K562 treated with DMSO at 1 percent for 48 hours (cell line): ENCODE measurements around the gene OR14K1. TPM values are rescaled to one million over a fixed set of nuclear protein-coding genes. Genes with fewer than 3 reads are reported as not detected.

Experiments
- total RNA-seq: library from RNA; unstranded; fragments of 300-600 nt; gene quantifications from 2 replicates; pipeline ENCODE4 v1.2.3, GENCODE V29; 2022; ENCODE audit warnings: low replicate concordance; ENCODE audit errors: extremely low read depth

Gene OR14K1
- not detected in 2 replicates for total RNA-seq

DNA sequence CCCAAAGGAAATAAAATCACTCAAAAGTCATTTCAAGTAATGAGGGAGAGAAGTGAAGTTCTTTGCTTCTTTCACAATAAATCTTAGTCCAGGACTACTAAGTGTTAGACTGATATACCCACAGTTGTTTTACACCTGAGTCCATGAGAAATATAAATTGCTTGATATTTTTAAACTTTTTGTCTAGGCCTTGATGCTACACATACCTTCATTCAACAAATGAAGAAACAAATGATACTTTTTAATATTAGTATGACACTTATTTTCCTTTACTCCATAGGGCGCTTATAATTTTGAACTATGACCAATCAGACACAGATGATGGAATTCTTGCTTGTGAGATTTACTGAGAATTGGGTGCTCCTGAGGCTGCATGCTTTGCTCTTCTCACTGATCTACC is at the start of gene OR14K1:
TSS of gene OR14K1 (plus strand) at position 301 of the 400 bp plus-strand sequence. CDS start at position 301, 0 bp downstream.

GRCh38 chr1:247716546-247716945 is 21.9 kb upstream of the OR14K1 start, which contains the start of gene OR6F1:
TSS of gene OR6F1 (minus strand) at chr1:247716646. CDS start at chr1:247712755, 3,891 bp downstream.

GRCh38 chr1:247748041-247748440 is 9.6 kb downstream of the OR14K1 start, which contains the start of gene OR14A2:
TSS of gene OR14A2 (minus strand) at chr1:247748141.

GRCh38 chr1:247760456-247760855 is 22.0 kb downstream of the OR14K1 start, which contains the start of gene OR1C1:
TSS of gene OR1C1 (minus strand) at chr1:247760556. CDS start at chr1:247758406, 2,150 bp downstream.

Other genes with a start within 250 kb of the OR14K1 start
- not detected in 2 replicates for gene OR2C3, start 202.2 kb upstream of the OR14K1 start, total RNA-seq
- not detected in 2 replicates for gene GCSAML, start 189.5 kb upstream of the OR14K1 start, total RNA-seq
- gene OR2G2, start 150.3 kb upstream of the OR14K1 start, total RNA-seq, result not detected in 2 replicates
- gene OR2G3, start 133.0 kb upstream of the OR14K1 start, total RNA-seq, result not detected in 2 replicates
- not detected in 2 replicates for gene OR13G1, start 58.9 kb upstream of the OR14K1 start, total RNA-seq
- not detected in 2 replicates for gene OR6F1, start 22.0 kb upstream of the OR14K1 start, total RNA-seq
- not detected in 2 replicates for gene OR14A2, start 9.5 kb downstream of the OR14K1 start, total RNA-seq
- not detected in 2 replicates for gene OR1C1, start 21.9 kb downstream of the OR14K1 start, total RNA-seq
- not detected in 2 replicates for gene OR14A16, start 85.5 kb downstream of the OR14K1 start, total RNA-seq
- not detected in 2 replicates for gene OR11L1, start 103.3 kb downstream of the OR14K1 start, total RNA-seq
- not detected in 2 replicates for gene TRIM58, start 118.6 kb downstream of the OR14K1 start, total RNA-seq
- gene OR2W3, start 157.0 kb downstream of the OR14K1 start, total RNA-seq, result not detected in 2 replicates
- gene OR2T8, start 181.6 kb downstream of the OR14K1 start, total RNA-seq, result not detected in 2 replicates
- not detected in 2 replicates for gene OR2AJ1, start 186.3 kb downstream of the OR14K1 start, total RNA-seq
- not detected in 2 replicates for gene OR2L8, start 210.2 kb downstream of the OR14K1 start, total RNA-seq
- not detected in 2 replicates for gene OR2AK2, start 226.6 kb downstream of the OR14K1 start, total RNA-seq